GM18502 (cell line): Measurements from ENCODE around the gene OR10P1.

ENCODE experiments used
- ATAC-seq: cut with Tn5 transposase; IDR thresholded peaks from one replicate; pipeline ENCODE4 v1.9.1; 2021; ENCODE audit warnings: mild to moderate bottlenecking; ENCODE audit not compliant: unreplicated experiment, poor library complexity

Gene OR10P1

GRCh38 chr12:55682087-55682796 is 45.5 kb downstream of the OR10P1 start:
- no peak for ATAC-seq

- no peak for ATAC-seq
These were observed 47.0 kb downstream of the OR10P1 start for GRCh38 chr12:55683676-55684075.

GRCh38 chr12:55684761-55685370 is 48.2 kb downstream of the OR10P1 start:
- no peak for ATAC-seq

- ATAC-seq = no peak
These were observed 49.0 kb downstream of the OR10P1 start for GRCh38 chr12:55685671-55686070.

GRCh38 chr12:55686366-55687010 is 49.8 kb downstream of the OR10P1 start:
- no peak for ATAC-seq
